K562 (cell line): ENCODE data around the gene SMIM13.

Experiments
- FOXJ3 ChIP-seq: sonication (generic); formaldehyde crosslinking; IDR thresholded peaks from 2 replicates; pipeline ENCODE4 v1.4.0; 2020; ENCODE audit warnings: mild to moderate bottlenecking, missing genetic modification reagents
- GATA2 ChIP-seq: sonication (generic); formaldehyde crosslinking; IDR thresholded peaks from 2 replicates; pipeline ENCODE4 v1.4.0; 2020; ENCODE audit warnings: mild to moderate bottlenecking, missing genetic modification reagents
- MEF2D ChIP-seq: conservative IDR thresholded peaks from 2 replicates; pipeline ENCODE4 v1.6.1; 2016; ENCODE audit warnings: low read depth, missing genetic modification characterization, missing compliant biosample characterization
- NFRKB ChIP-seq: fragments of 450-650 bp; IDR thresholded peaks from 2 replicates; pipeline ENCODE4 v1.6.1; 2016; ENCODE audit warnings: low read depth
- POLR2A ChIP-seq: fragments of 450-650 bp; conservative IDR thresholded peaks from 2 replicates; pipeline ENCODE4 v1.6.1; 2016
- RAD21 ChIP-seq, 2 experiments: fragments of 250-450 bp in 1 of 2; fragments of 450-650 bp in 1 of 2; sonication (Bioruptor Pico) in 1 of 2; formaldehyde crosslinking in 1 of 2; IDR thresholded peaks in 1 of 2; conservative IDR thresholded peaks in 1 of 2; 2 replicates each; pipeline versions ENCODE4 v1.4.0 to v1.8.0; 2020 to 2022; ENCODE audit warnings: mild to moderate bottlenecking in 2 of 2, moderate library complexity in 1 of 2
- SUPT5H ChIP-seq: fragments of 450-650 bp; IDR thresholded peaks from 2 replicates; pipeline ENCODE4 v1.6.1; 2016
- YY1 ChIP-seq, 3 experiments: IDR thresholded peaks; 2 replicates each; pipeline ENCODE4 v1.6.1; 2011; ENCODE audit warnings: low read length in 2 of 3, mild to moderate bottlenecking in 2 of 3, moderate library complexity in 2 of 3, borderline replicate concordance in 1 of 3, control low read depth in 1 of 3, low read depth in 1 of 3; ENCODE audit not compliant: insufficient read depth in 3 of 3, insufficient replicate concordance in 2 of 3, control insufficient read depth in 1 of 3, insufficient read length in 1 of 3; ENCODE audit errors: extremely low read depth in 1 of 3
- ZNF263 ChIP-seq: sonication (generic); formaldehyde crosslinking; IDR thresholded peaks from 2 replicates; pipeline ENCODE4 v1.8.0; 2022; ENCODE audit warnings: mild to moderate bottlenecking, missing genetic modification reagents, borderline replicate concordance
- TF ChIP-seq, protein P1 (sequence below): fragments of 250-450 bp; sonication (Bioruptor Pico); IDR thresholded peaks from 2 replicates; pipeline ENCODE4 v1.4.0; 2020; ENCODE audit warnings: mild to moderate bottlenecking, moderate library complexity
- TF ChIP-seq, protein P2 (sequence below), 3 experiments: IDR thresholded peaks in 2 of 3; conservative IDR thresholded peaks in 1 of 3; 2 replicates each; pipeline ENCODE4 v1.5.1; 2011 to 2012; ENCODE audit warnings: low read length in 3 of 3, mild to moderate bottlenecking in 3 of 3, control low read depth in 2 of 3, improper control_type of control experiment in 1 of 3, inconsistent platforms in 1 of 3, low read depth in 1 of 3, mixed read lengths in 1 of 3, moderate library complexity in 1 of 3; ENCODE audit not compliant: insufficient read depth in 2 of 3
- TF ChIP-seq, protein P3 (sequence below): sonication (generic); formaldehyde crosslinking; IDR thresholded peaks from 2 replicates; pipeline ENCODE4 v1.8.1; 2023; ENCODE audit warnings: missing genetic modification reagents, mild to moderate bottlenecking, borderline replicate concordance

DNA sequence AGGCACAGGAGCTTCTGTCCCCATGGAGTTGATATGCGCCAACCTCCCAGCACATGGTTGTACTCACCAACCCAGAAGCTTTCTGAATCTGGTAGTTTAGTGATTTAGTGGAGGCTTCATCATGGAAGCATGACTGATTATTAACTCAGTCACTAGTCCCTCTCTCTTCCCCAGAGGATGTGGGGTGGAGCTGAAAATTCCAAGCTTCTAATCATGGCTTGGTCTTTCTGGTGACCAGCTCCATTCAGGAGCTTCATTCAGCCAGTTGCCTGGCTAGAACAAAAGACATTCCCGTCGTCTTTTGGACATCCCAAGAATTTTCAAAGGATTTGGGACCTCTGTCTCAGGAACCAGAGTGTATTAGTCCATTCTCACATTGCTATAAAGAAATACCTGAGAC lies 13.3 kb upstream of the SMIM13 start:
- TF ChIP-seq, protein P1, sequence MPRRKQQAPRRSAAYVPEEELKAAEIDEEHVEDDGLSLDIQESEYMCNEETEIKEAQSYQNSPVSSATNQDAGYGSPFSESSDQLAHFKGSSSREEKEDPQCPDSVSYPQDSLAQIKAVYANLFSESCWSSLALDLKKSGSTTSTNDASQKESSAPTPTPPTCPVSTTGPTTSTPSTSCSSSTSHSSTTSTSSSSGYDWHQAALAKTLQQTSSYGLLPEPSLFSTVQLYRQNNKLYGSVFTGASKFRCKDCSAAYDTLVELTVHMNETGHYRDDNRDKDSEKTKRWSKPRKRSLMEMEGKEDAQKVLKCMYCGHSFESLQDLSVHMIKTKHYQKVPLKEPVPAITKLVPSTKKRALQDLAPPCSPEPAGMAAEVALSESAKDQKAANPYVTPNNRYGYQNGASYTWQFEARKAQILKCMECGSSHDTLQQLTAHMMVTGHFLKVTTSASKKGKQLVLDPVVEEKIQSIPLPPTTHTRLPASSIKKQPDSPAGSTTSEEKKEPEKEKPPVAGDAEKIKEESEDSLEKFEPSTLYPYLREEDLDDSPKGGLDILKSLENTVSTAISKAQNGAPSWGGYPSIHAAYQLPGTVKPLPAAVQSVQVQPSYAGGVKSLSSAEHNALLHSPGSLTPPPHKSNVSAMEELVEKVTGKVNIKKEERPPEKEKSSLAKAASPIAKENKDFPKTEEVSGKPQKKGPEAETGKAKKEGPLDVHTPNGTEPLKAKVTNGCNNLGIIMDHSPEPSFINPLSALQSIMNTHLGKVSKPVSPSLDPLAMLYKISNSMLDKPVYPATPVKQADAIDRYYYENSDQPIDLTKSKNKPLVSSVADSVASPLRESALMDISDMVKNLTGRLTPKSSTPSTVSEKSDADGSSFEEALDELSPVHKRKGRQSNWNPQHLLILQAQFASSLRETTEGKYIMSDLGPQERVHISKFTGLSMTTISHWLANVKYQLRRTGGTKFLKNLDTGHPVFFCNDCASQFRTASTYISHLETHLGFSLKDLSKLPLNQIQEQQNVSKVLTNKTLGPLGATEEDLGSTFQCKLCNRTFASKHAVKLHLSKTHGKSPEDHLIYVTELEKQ (CRISPR knock-in tag): no peak
- TF ChIP-seq ZNF263 (no peak), YY1 (IDR thresholded peaks at IDR 0.05; ENCODE audit: borderline replicate concordance in 1 of 3, control insufficient read depth in 1 of 3, extremely low read depth in 1 of 3, insufficient read depth in 3 of 3, insufficient read length in 1 of 3, insufficient replicate concordance in 2 of 3, low read depth in 1 of 3, low read length in 2 of 3) (no peak), GATA2 (CRISPR knock-in tag) (no peak), FOXJ3 (no peak), POLR2A (no peak), SUPT5H (no peak), NFRKB (no peak), MEF2D (tag) (no peak), RAD21 (CRISPR knock-in tag; conservative IDR thresholded peaks at IDR 0.05 in 1 of 2, IDR thresholded peaks at IDR 0.05 in 1 of 2) (no peak)
- TF ChIP-seq, protein P2, sequence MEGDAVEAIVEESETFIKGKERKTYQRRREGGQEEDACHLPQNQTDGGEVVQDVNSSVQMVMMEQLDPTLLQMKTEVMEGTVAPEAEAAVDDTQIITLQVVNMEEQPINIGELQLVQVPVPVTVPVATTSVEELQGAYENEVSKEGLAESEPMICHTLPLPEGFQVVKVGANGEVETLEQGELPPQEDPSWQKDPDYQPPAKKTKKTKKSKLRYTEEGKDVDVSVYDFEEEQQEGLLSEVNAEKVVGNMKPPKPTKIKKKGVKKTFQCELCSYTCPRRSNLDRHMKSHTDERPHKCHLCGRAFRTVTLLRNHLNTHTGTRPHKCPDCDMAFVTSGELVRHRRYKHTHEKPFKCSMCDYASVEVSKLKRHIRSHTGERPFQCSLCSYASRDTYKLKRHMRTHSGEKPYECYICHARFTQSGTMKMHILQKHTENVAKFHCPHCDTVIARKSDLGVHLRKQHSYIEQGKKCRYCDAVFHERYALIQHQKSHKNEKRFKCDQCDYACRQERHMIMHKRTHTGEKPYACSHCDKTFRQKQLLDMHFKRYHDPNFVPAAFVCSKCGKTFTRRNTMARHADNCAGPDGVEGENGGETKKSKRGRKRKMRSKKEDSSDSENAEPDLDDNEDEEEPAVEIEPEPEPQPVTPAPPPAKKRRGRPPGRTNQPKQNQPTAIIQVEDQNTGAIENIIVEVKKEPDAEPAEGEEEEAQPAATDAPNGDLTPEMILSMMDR (IDR thresholded peaks at IDR 0.05 in 2 of 3, conservative IDR thresholded peaks at IDR 0.05 in 1 of 3; ENCODE audit: insufficient read depth in 2 of 3, low read depth in 1 of 3, low read length in 3 of 3): no peak
- TF ChIP-seq, protein P3, sequence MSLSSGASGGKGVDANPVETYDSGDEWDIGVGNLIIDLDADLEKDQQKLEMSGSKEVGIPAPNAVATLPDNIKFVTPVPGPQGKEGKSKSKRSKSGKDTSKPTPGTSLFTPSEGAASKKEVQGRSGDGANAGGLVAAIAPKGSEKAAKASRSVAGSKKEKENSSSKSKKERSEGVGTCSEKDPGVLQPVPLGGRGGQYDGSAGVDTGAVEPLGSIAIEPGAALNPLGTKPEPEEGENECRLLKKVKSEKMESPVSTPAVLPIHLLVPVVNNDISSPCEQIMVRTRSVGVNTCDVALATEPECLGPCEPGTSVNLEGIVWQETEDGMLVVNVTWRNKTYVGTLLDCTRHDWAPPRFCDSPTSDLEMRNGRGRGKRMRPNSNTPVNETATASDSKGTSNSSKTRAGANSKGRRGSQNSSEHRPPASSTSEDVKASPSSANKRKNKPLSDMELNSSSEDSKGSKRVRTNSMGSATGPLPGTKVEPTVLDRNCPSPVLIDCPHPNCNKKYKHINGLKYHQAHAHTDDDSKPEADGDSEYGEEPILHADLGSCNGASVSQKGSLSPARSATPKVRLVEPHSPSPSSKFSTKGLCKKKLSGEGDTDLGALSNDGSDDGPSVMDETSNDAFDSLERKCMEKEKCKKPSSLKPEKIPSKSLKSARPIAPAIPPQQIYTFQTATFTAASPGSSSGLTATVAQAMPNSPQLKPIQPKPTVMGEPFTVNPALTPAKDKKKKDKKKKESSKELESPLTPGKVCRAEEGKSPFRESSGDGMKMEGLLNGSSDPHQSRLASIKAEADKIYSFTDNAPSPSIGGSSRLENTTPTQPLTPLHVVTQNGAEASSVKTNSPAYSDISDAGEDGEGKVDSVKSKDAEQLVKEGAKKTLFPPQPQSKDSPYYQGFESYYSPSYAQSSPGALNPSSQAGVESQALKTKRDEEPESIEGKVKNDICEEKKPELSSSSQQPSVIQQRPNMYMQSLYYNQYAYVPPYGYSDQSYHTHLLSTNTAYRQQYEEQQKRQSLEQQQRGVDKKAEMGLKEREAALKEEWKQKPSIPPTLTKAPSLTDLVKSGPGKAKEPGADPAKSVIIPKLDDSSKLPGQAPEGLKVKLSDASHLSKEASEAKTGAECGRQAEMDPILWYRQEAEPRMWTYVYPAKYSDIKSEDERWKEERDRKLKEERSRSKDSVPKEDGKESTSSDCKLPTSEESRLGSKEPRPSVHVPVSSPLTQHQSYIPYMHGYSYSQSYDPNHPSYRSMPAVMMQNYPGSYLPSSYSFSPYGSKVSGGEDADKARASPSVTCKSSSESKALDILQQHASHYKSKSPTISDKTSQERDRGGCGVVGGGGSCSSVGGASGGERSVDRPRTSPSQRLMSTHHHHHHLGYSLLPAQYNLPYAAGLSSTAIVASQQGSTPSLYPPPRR (CRISPR knock-in tag): no peak
